IMR-90 (cell line): Measurements from ENCODE around the gene FANCD2. TPM values are rescaled to one million over a fixed set of nuclear protein-coding genes. Genes with fewer than 3 reads are reported as not detected.

Experiments used
- ATAC-seq: fragments of 200-7000 bp; cut with Tn5 transposase; 2 replicates; pipeline ENCODE4 v1.9.1; 2020; ENCODE audit warnings: low read depth, mild to moderate bottlenecking, moderate library complexity
- BruUV-seq: library from RNA; stranded (reverse); fragments of 400-500 nt; replicated peaks from 2 replicates; lab custom pipeline; 2021; lab: Mats Ljungman, UMichigan
- CTCF ChIA-PET: fragments of 300-600 bp; formaldehyde crosslinking; extraction: SDS; loops from one replicate; lab custom pipeline; 2021; ENCODE audit warnings: antibody characterized with exemption; lab: Yijun Ruan, JAX
- POLR2A ChIA-PET: fragments of 300-600 bp; sonication (Branson Sonifier 250); formaldehyde crosslinking; loops from one replicate; lab custom pipeline; 2022; ENCODE audit warnings: antibody characterized with exemption; ENCODE audit not compliant: unreplicated experiment; lab: Charles Lee
- DNase-seq: peaks from one replicate; pipeline ENCODE4 v3.0.0; 2013
- H2AFZ ChIP-seq: replicated peaks from 2 replicates; pipeline ENCODE3; 2013; ENCODE audit warnings: low read length, mild to moderate bottlenecking; ENCODE audit not compliant: poor library complexity
- H2AK5ac ChIP-seq: 2 replicates; pipeline ENCODE4 v1.6.1; 2013; ENCODE audit warnings: low read depth, low read length, inconsistent platforms
- H2AK9ac ChIP-seq: replicated peaks from 2 replicates; pipeline ENCODE3; 2013; ENCODE audit warnings: mild to moderate bottlenecking, low read depth, low read length, moderate library complexity; ENCODE audit not compliant: poor library complexity
- H2BK120ac ChIP-seq: 2 replicates; pipeline ENCODE4 v1.6.1; 2013; ENCODE audit warnings: low read depth, low read length, inconsistent platforms
- H2BK15ac ChIP-seq: 3 replicates; pipeline ENCODE4 v1.6.1; 2013; ENCODE audit warnings: low read depth, low read length, inconsistent platforms
- H2BK20ac ChIP-seq: 2 replicates; pipeline ENCODE4 v1.6.1; 2013; ENCODE audit warnings: low read depth, mild to moderate bottlenecking, inconsistent platforms, low read length, moderate library complexity
- H2BK5ac ChIP-seq: 2 replicates; pipeline ENCODE4 v1.6.1; 2013; ENCODE audit warnings: mild to moderate bottlenecking, low read depth, low read length, inconsistent platforms; ENCODE audit not compliant: poor library complexity, severe bottlenecking
- H3K14ac ChIP-seq: replicated peaks from 2 replicates; pipeline ENCODE4 v1.6.1; 2013; ENCODE audit warnings: low read depth, low read length, inconsistent platforms
- H3K18ac ChIP-seq: 2 replicates; pipeline ENCODE4 v1.6.1; 2013; ENCODE audit warnings: low read depth, low read length, control low read depth
- H3K23ac ChIP-seq: 2 replicates; pipeline ENCODE4 v1.6.1; 2013; ENCODE audit warnings: low read depth, low read length, inconsistent platforms
- H3K27ac ChIP-seq: 2 replicates; pipeline ENCODE4 v1.5.1; 2013; ENCODE audit warnings: mild to moderate bottlenecking, control low read depth, low read length; ENCODE audit not compliant: insufficient read depth
- H3K27me3 ChIP-seq: 2 replicates; pipeline ENCODE4 v1.6.1; 2013; ENCODE audit warnings: low read length; ENCODE audit not compliant: control insufficient read depth, insufficient read depth
- H3K36me3 ChIP-seq: 2 replicates; pipeline ENCODE4 v1.6.1; 2013; ENCODE audit warnings: low read length, mixed read lengths; ENCODE audit not compliant: control insufficient read depth, insufficient read depth
- H3K4ac ChIP-seq: 2 replicates; pipeline ENCODE4 v1.6.1; 2013; ENCODE audit warnings: low read depth, low read length, inconsistent platforms
- H3K4me1 ChIP-seq: 2 replicates; pipeline ENCODE4 v1.6.1; 2013; ENCODE audit warnings: low read length, mixed read lengths; ENCODE audit not compliant: control insufficient read depth, insufficient read depth
- H3K4me2 ChIP-seq: 2 replicates; pipeline ENCODE4 v1.6.1; 2013; ENCODE audit warnings: low read depth, mild to moderate bottlenecking, control low read depth, low read length, moderate library complexity
- H3K4me3 ChIP-seq: 2 replicates; pipeline ENCODE4 v1.5.1; 2013; ENCODE audit warnings: low read depth, mild to moderate bottlenecking, control low read depth, low read length, moderate library complexity; ENCODE audit not compliant: insufficient read depth
- H3K56ac ChIP-seq: 2 replicates; pipeline ENCODE4 v1.6.1; 2013; ENCODE audit warnings: low read length, inconsistent platforms; ENCODE audit not compliant: insufficient read depth; ENCODE audit errors: extremely low read depth
- H3K79me1 ChIP-seq, 2 experiments: 2 replicates each; pipeline ENCODE4 v1.6.1; 2013; ENCODE audit warnings: low read length in 2 of 2, inconsistent platforms in 1 of 2, low read depth in 1 of 2
- H3K9ac ChIP-seq: 2 replicates; pipeline ENCODE4 v1.6.1; 2013; ENCODE audit warnings: low read depth, low read length, control low read depth
- H3K9me1 ChIP-seq: 2 replicates; pipeline ENCODE4 v1.6.1; 2013; ENCODE audit warnings: low read length, inconsistent platforms; ENCODE audit not compliant: insufficient read depth
- H3K9me3 ChIP-seq: 2 replicates; pipeline ENCODE4 v1.6.1; 2013; ENCODE audit warnings: low read length; ENCODE audit not compliant: control insufficient read depth, insufficient read depth
- H4K20me1 ChIP-seq: 2 replicates; pipeline ENCODE4 v1.6.1; 2013; ENCODE audit warnings: low read length, inconsistent platforms; ENCODE audit not compliant: insufficient read depth
- H4K5ac ChIP-seq: 2 replicates; pipeline ENCODE4 v1.6.1; 2013; ENCODE audit warnings: mild to moderate bottlenecking, low read depth, low read length, control low read depth
- H4K8ac ChIP-seq, 2 experiments: 2 replicates each; pipeline ENCODE4 v1.6.1; 2013; ENCODE audit warnings: low read depth in 2 of 2, low read length in 2 of 2, control low read depth in 1 of 2, inconsistent platforms in 1 of 2
- H4K91ac ChIP-seq: 2 replicates; pipeline ENCODE4 v1.6.1; 2013; ENCODE audit warnings: low read depth, low read length, inconsistent platforms; ENCODE audit not compliant: insufficient read depth
- CEBPB ChIP-seq: IDR thresholded peaks from 2 replicates; pipeline ENCODE4 v1.6.1; 2012; ENCODE audit warnings: low read depth, low read length, improper control_type of control experiment
- CHD1 ChIP-seq: IDR thresholded peaks from 2 replicates; pipeline ENCODE4 v1.6.1; 2012; ENCODE audit warnings: low read depth, low read length, improper control_type of control experiment
- FOS ChIP-seq: fragments of 150-350 bp; IDR thresholded peaks from 2 replicates; pipeline ENCODE4 v1.6.1; 2016; ENCODE audit warnings: low read depth, low read length
- MAFK ChIP-seq: IDR thresholded peaks from 2 replicates; pipeline ENCODE4 v1.6.1; 2012; ENCODE audit warnings: low read depth, low read length, improper control_type of control experiment
- MAZ ChIP-seq: IDR thresholded peaks from 2 replicates; pipeline ENCODE4 v1.6.1; 2012; ENCODE audit warnings: low read depth, mild to moderate bottlenecking, low read length, improper control_type of control experiment, moderate library complexity, borderline replicate concordance
- MXI1 ChIP-seq: IDR thresholded peaks from 2 replicates; pipeline ENCODE4 v1.6.1; 2012; ENCODE audit warnings: low read depth, mild to moderate bottlenecking, low read length, moderate library complexity, borderline replicate concordance
- NFE2L2 ChIP-seq: fragments of 150-350 bp; IDR thresholded peaks from 2 replicates; pipeline ENCODE4 v1.6.1; 2016; ENCODE audit warnings: low read depth, mild to moderate bottlenecking, low read length
- POLR2A ChIP-seq: IDR thresholded peaks from 2 replicates; pipeline ENCODE4 v1.6.1; 2012; ENCODE audit warnings: mild to moderate bottlenecking, low read depth, low read length
- RAD21 ChIP-seq: IDR thresholded peaks from 2 replicates; pipeline ENCODE4 v1.6.1; 2012; ENCODE audit warnings: low read length, improper control_type of control experiment
- RCOR1 ChIP-seq: IDR thresholded peaks from 2 replicates; pipeline ENCODE4 v1.6.1; 2012; ENCODE audit warnings: mild to moderate bottlenecking, low read length, improper control_type of control experiment; ENCODE audit not compliant: insufficient replicate concordance
- RFX5 ChIP-seq: IDR thresholded peaks from 2 replicates; pipeline ENCODE4 v1.8.0; 2012; ENCODE audit warnings: low read depth, mild to moderate bottlenecking, low read length, moderate library complexity
- SMC3 ChIP-seq: fragments of 150-350 bp; IDR thresholded peaks from 2 replicates; pipeline ENCODE4 v1.6.1; 2016; ENCODE audit warnings: low read depth, mild to moderate bottlenecking, antibody characterized with exemption, low read length, moderate library complexity
- WGBS, 2 experiments: methylation state at CpG; one replicate each; pipeline versions ENCODE4 v1.1.5 to v1.1.7; 2013; ENCODE audit warnings: missing lambda C conversion rate in 2 of 2; ENCODE audit not compliant: insufficient read length in 1 of 2; ENCODE audit errors: extremely low coverage in 2 of 2; 5-methylcytosine and 5-hydroxymethylcytosine counted together
- dilution Hi-C: fragments of 300-500 bp; cut with HindIII; formaldehyde crosslinking; loops from one replicate; pipeline ENCODE4 v1.14.3; 2018; ENCODE audit warnings: low sequenced_read_pairs; ENCODE audit not compliant: unreplicated experiment
- in situ Hi-C: fragments of 300-500 bp; cut with MboI; formaldehyde crosslinking; loops from 3 replicates; pipeline ENCODE4 v1.14.3; 2019; ENCODE audit warnings: low sequenced_read_pairs, inconsistent platforms, mixed read lengths
- intact Hi-C: fragments of 100-400 bp; cut with micrococcal nuclease; formaldehyde crosslinking; loops from 2 replicates; pipeline ENCODE4 v1.10.0; 2022
- polyA plus RNA-seq, 3 experiments: library from polyadenylated mRNA; depleted of rRNA; stranded (reverse); fragments of >200 nt; gene quantifications; 2 replicates each; pipeline ENCODE4 v1.2.3, GENCODE V29; 2012; ENCODE audit warnings: low replicate concordance in 1 of 3
- total RNA-seq: library from RNA; depleted of rRNA; stranded (reverse); fragments of >200 nt; gene quantifications from 2 replicates; pipeline ENCODE4 v1.2.3, GENCODE V29; 2012
- TF ChIP-seq, protein P1 (sequence below): fragments of 150-350 bp; IDR thresholded peaks from 2 replicates; pipeline ENCODE4 v1.6.1; 2017; ENCODE audit warnings: mild to moderate bottlenecking, antibody characterized with exemption, low read length, low read depth
- TF ChIP-seq, protein P2 (sequence below): conservative IDR thresholded peaks from 2 replicates; pipeline ENCODE4 v1.5.1; 2012; ENCODE audit warnings: mild to moderate bottlenecking, low read depth, low read length, improper control_type of control experiment
- TF ChIP-seq, protein P3 (sequence below): fragments of 150-350 bp; IDR thresholded peaks from 2 replicates; pipeline ENCODE4 v1.6.1; 2016; ENCODE audit warnings: low read depth, mild to moderate bottlenecking, low read length, moderate library complexity, borderline replicate concordance

Gene FANCD2
- total and polyA plus RNA-seq, 2 of the 4 experiments (the other 2 are of a cell fraction) = 8.9 to 19.7 TPM

DNA sequence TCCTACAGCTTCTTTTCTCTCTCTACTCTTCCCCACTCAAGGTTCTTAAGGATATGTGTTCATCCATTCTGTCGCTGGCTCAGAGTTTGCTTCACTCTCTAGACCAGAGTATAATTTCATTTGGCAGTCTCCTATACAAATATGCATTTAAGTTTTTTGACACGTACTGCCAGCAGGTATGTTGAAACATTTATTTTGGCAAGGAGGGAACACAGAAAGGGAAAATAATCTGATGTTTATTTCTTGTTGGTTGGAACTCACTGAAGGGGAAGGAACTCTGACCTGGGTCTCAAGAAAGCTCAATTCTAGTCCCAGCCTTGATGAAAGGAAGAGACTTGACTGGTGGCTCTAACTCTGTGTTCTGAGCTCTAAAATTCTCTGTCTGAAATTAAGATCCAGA is 21.6 kb downstream of the FANCD2 start:
- WGBS, 2 experiments = no CpG with 5 or more reads among the region's 2 CpGs
- Histone ChIP-seq H3K23ac (no peak overlapping the region), H3K27me3 (no peaks in the 10 kb centered on the region), H3K4me3 (no peak overlapping the region), H2AK9ac (no peak overlapping the region), H3K18ac (no peak overlapping the region), H2BK120ac (no peak overlapping the region), H4K8ac (no peak overlapping the region), H2BK5ac (no peak overlapping the region), H3K9ac (no peak overlapping the region), H2AFZ (no peak overlapping the region), H2BK15ac (no peak overlapping the region), H3K4me2 (no peak overlapping the region), H4K5ac (no peak overlapping the region), H3K79me1 (no peaks in the 10 kb centered on the region), H3K36me3 (no peaks in the 10 kb centered on the region), H2AK5ac (no peak overlapping the region), H3K56ac (no peak overlapping the region), H3K4ac (no peak overlapping the region), H2BK20ac (no peak overlapping the region), H3K9me1 (no peaks in the 10 kb centered on the region), H3K4me1 (no peaks in the 10 kb centered on the region), H3K9me3 (no peaks in the 10 kb centered on the region), H3K14ac (no peak overlapping the region), H3K27ac (no peak overlapping the region), H4K91ac (no peak overlapping the region), H4K20me1 (no peaks in the 10 kb centered on the region)
- intact Hi-C loops = no loop called here
- ATAC-seq (no peak), DNase-seq (no peak)
- TF ChIP-seq MXI1 (no peak), FOS (no peak), RFX5 (no peak), MAFK (no peak), RAD21 (no peak), POLR2A (no peak), CEBPB (no peak), SMC3 (no peak), CHD1 (no peak), RCOR1 (no peak), MAZ (no peak), NFE2L2 (no peak)
- TF ChIP-seq, protein P1, sequence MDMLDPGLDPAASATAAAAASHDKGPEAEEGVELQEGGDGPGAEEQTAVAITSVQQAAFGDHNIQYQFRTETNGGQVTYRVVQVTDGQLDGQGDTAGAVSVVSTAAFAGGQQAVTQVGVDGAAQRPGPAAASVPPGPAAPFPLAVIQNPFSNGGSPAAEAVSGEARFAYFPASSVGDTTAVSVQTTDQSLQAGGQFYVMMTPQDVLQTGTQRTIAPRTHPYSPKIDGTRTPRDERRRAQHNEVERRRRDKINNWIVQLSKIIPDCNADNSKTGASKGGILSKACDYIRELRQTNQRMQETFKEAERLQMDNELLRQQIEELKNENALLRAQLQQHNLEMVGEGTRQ = no peak
- TF ChIP-seq, protein P2, sequence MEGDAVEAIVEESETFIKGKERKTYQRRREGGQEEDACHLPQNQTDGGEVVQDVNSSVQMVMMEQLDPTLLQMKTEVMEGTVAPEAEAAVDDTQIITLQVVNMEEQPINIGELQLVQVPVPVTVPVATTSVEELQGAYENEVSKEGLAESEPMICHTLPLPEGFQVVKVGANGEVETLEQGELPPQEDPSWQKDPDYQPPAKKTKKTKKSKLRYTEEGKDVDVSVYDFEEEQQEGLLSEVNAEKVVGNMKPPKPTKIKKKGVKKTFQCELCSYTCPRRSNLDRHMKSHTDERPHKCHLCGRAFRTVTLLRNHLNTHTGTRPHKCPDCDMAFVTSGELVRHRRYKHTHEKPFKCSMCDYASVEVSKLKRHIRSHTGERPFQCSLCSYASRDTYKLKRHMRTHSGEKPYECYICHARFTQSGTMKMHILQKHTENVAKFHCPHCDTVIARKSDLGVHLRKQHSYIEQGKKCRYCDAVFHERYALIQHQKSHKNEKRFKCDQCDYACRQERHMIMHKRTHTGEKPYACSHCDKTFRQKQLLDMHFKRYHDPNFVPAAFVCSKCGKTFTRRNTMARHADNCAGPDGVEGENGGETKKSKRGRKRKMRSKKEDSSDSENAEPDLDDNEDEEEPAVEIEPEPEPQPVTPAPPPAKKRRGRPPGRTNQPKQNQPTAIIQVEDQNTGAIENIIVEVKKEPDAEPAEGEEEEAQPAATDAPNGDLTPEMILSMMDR = no peak
- TF ChIP-seq, protein P3, sequence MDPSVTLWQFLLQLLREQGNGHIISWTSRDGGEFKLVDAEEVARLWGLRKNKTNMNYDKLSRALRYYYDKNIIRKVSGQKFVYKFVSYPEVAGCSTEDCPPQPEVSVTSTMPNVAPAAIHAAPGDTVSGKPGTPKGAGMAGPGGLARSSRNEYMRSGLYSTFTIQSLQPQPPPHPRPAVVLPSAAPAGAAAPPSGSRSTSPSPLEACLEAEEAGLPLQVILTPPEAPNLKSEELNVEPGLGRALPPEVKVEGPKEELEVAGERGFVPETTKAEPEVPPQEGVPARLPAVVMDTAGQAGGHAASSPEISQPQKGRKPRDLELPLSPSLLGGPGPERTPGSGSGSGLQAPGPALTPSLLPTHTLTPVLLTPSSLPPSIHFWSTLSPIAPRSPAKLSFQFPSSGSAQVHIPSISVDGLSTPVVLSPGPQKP = no peak
- POLR2A ChIA-PET = no interaction called here
- dilution Hi-C loops = no loop called here
- CTCF ChIA-PET = interaction anchor here (0.6 kb wide), 1 partner anchor 23 kb away, joined by 3 read pairs; no protein-coding TSS in a partner anchor
- BruUV-seq = no TSS peak
- in situ Hi-C loops = loop anchor here (10.0 kb wide), 1 partner anchor 1827 kb away; no protein-coding TSS in a partner anchor
